GM23338 (cell line): Measurements from ENCODE around the gene NPVF. TPM values are rescaled to one million over a fixed set of nuclear protein-coding genes. Genes with fewer than 3 reads are reported as not detected.

Experiments used
- ATAC-seq: fragments of 200-7000 bp; cut with Tn5 transposase; 3 replicates; pipeline ENCODE4 v1.9.1; 2020
- DNase-seq: peaks from one replicate; pipeline ENCODE4 v3.0.0-alpha.2; 2015; ENCODE audit warnings: low spot score
- H2AFZ ChIP-seq: fragments of 200-600 bp; sonication (generic); 2 replicates; pipeline ENCODE4 v1.8.0; 2016; ENCODE audit warnings: antibody characterized with exemption, mild to moderate bottlenecking, moderate library complexity
- H3F3A ChIP-seq: fragments of 200-600 bp; sonication (generic); replicated peaks from 2 replicates; pipeline ENCODE4 v1.8.0; 2017; ENCODE audit warnings: antibody characterized with exemption, mixed run types, low read depth
- H3K27ac ChIP-seq: fragments of 200-600 bp; sonication (generic); 2 replicates; pipeline ENCODE4 v1.6.1; 2016; ENCODE audit warnings: low read depth
- H3K27me3 ChIP-seq: fragments of 200-600 bp; sonication (generic); 2 replicates; pipeline ENCODE4 v1.8.0; 2016; ENCODE audit warnings: mild to moderate bottlenecking, mixed run types, moderate library complexity; ENCODE audit not compliant: insufficient read depth
- H3K36me3 ChIP-seq: fragments of 200-600 bp; sonication (generic); 2 replicates; pipeline ENCODE4 v1.8.0; 2016; ENCODE audit warnings: mild to moderate bottlenecking; ENCODE audit not compliant: insufficient read depth
- H3K4me1 ChIP-seq: fragments of 200-600 bp; sonication (generic); 2 replicates; pipeline ENCODE4 v1.8.0; 2016; ENCODE audit warnings: mild to moderate bottlenecking, moderate library complexity; ENCODE audit not compliant: insufficient read depth
- H3K4me2 ChIP-seq: fragments of 200-600 bp; sonication (generic); 2 replicates; pipeline ENCODE4 v1.7.1; 2017; ENCODE audit warnings: mixed run types
- H3K4me3 ChIP-seq: fragments of 200-600 bp; sonication (generic); 2 replicates; pipeline ENCODE4 v1.6.1; 2016; ENCODE audit warnings: mixed run types
- H3K79me2 ChIP-seq: fragments of 200-600 bp; sonication (generic); replicated peaks from 2 replicates; pipeline ENCODE4 v1.8.0; 2017; ENCODE audit warnings: mild to moderate bottlenecking; ENCODE audit not compliant: insufficient read depth
- H3K9me2 ChIP-seq: fragments of 200-600 bp; sonication (generic); 2 replicates; pipeline ENCODE4 v1.8.0; 2017; ENCODE audit not compliant: insufficient read depth
- H4K20me1 ChIP-seq: fragments of 200-600 bp; sonication (generic); replicated peaks from 2 replicates; pipeline ENCODE4 v1.8.0; 2017; ENCODE audit warnings: mild to moderate bottlenecking; ENCODE audit not compliant: insufficient read depth
- H3K27ac Mint-ChIP-seq: 2 replicates; pipeline ENCODE4 v1.8.0; 2020; ENCODE audit warnings: inconsistent platforms, mild to moderate bottlenecking, moderate library complexity, mixed read lengths
- H3K27me3 Mint-ChIP-seq: 3 replicates; pipeline ENCODE4 v1.8.0; 2022; ENCODE audit warnings: low read depth, mild to moderate bottlenecking, moderate library complexity, mixed read lengths, inconsistent platforms; ENCODE audit not compliant: insufficient read depth, poor library complexity
- H3K36me3 Mint-ChIP-seq: 3 replicates; pipeline ENCODE4 v1.8.0; 2021; ENCODE audit warnings: low read depth, mild to moderate bottlenecking, inconsistent platforms, moderate library complexity, mixed read lengths
- H3K4me1 Mint-ChIP-seq: 3 replicates; pipeline ENCODE4 v1.8.0; 2020; ENCODE audit warnings: mild to moderate bottlenecking, inconsistent platforms, mixed read lengths
- H3K4me3 Mint-ChIP-seq: 3 replicates; pipeline ENCODE4 v1.8.0; 2021; ENCODE audit warnings: moderate library complexity, mild to moderate bottlenecking, inconsistent platforms, mixed read lengths
- H3K9me3 Mint-ChIP-seq: 3 replicates; pipeline ENCODE4 v1.8.0; 2020; ENCODE audit warnings: moderate library complexity, mild to moderate bottlenecking, inconsistent platforms, mixed read lengths
- CREB1 ChIP-seq: fragments of 250-450 bp; sonication (Bioruptor Pico); IDR thresholded peaks from 2 replicates; pipeline ENCODE4 v1.5.0; 2020; ENCODE audit warnings: low read depth, mild to moderate bottlenecking, moderate library complexity
- ETS1 ChIP-seq: IDR thresholded peaks from 2 replicates; pipeline ENCODE4 v1.6.1; 2016; ENCODE audit warnings: antibody characterized with exemption
- NANOG ChIP-seq: IDR thresholded peaks from 2 replicates; pipeline ENCODE4 v1.6.1; 2016; ENCODE audit warnings: antibody characterized with exemption, borderline replicate concordance
- POLR2AphosphoS5 ChIP-seq: IDR thresholded peaks from 2 replicates; pipeline ENCODE4 v1.6.1; 2016; ENCODE audit warnings: antibody characterized with exemption, low read depth
- ZNF114 ChIP-seq: fragments of 250-450 bp; sonication (Bioruptor Pico); IDR thresholded peaks from 2 replicates; pipeline ENCODE4 v1.5.0; 2020; ENCODE audit warnings: mild to moderate bottlenecking, moderate library complexity
- ZNF331 ChIP-seq: fragments of 250-450 bp; sonication (Bioruptor Pico); IDR thresholded peaks from 2 replicates; pipeline ENCODE4 v1.5.0; 2020; ENCODE audit warnings: low read depth, mild to moderate bottlenecking, moderate library complexity
- polyA plus RNA-seq: library from polyadenylated mRNA; unstranded; fragments of >200 nt; fragmentation: Nextera tagmentation; extraction: Ambion mirVana; gene quantifications from 2 replicates; pipeline ENCODE4 v1.2.1, GENCODE V29; 2016
- total RNA-seq: library from RNA; depleted of rRNA; stranded (reverse); fragments of >200 nt; shearing (Covaris generic); gene quantifications from 2 replicates; pipeline ENCODE4 v1.2.3, GENCODE V29; 2014
- TF ChIP-seq, protein P1 (sequence below), 2 experiments: fragments of 200-600 bp in 1 of 2; sonication (generic) in 1 of 2; conservative IDR thresholded peaks; 2 replicates each; pipeline versions ENCODE4 v1.5.1 to v1.6.1; 2016 to 2017; ENCODE audit warnings: antibody characterized with exemption in 2 of 2, low read depth in 2 of 2, mild to moderate bottlenecking in 2 of 2, moderate library complexity in 1 of 2
- TF ChIP-seq, protein P2 (sequence below): fragments of 250-450 bp; sonication (Bioruptor Pico); IDR thresholded peaks from 2 replicates; pipeline ENCODE4 v1.5.0; 2020; ENCODE audit warnings: mild to moderate bottlenecking, moderate library complexity

Gene NPVF
- total and polyA plus RNA-seq, 2 experiments from 2014 or later: not detected

- Histone ChIP-seq H3K4me1 (peaks cover 4% of the 10 kb centered on the region; the same call in 1 of the 2 replicates), H3K4me2 (peak overlapping the region; percentile 94), H3K36me3 (no peaks in the 10 kb centered on the region), H3K27ac (peak overlapping the region; percentile 42; the same call in 1 of the 2 replicates), H3K9me2 (peaks cover 3% of the 10 kb centered on the region; the same call in 1 of the 2 replicates), H3F3A (0 out of 2 replicates have a peak, but pooled peaks cover 2% of the 10 kb centered on the region), H3K27me3 (peaks cover 19% of the 10 kb centered on the region), H3K4me3 (peak overlapping the region; percentile 96), H2AFZ (peak overlapping the region; percentile 98), H4K20me1 (no peaks in the 10 kb centered on the region; the same call in 1 of the 2 replicates), H3K79me2 (no peaks in the 10 kb centered on the region)
- Mint-ChIP-seq H3K27ac (no peak overlapping the region), H3K9me3 (no peaks in the 10 kb centered on the region), H3K4me3 (peak overlapping the region; percentile 80), H3K36me3 (no peaks in the 10 kb centered on the region), H3K27me3 (peaks cover 14% of the 10 kb centered on the region), H3K4me1 (peaks cover 15% of the 10 kb centered on the region; the same call in 2 of the 3 replicates)
- DNase-seq: peak; percentile 95
- peak; percentile 91 for ATAC-seq
- TF ChIP-seq, protein P1, sequence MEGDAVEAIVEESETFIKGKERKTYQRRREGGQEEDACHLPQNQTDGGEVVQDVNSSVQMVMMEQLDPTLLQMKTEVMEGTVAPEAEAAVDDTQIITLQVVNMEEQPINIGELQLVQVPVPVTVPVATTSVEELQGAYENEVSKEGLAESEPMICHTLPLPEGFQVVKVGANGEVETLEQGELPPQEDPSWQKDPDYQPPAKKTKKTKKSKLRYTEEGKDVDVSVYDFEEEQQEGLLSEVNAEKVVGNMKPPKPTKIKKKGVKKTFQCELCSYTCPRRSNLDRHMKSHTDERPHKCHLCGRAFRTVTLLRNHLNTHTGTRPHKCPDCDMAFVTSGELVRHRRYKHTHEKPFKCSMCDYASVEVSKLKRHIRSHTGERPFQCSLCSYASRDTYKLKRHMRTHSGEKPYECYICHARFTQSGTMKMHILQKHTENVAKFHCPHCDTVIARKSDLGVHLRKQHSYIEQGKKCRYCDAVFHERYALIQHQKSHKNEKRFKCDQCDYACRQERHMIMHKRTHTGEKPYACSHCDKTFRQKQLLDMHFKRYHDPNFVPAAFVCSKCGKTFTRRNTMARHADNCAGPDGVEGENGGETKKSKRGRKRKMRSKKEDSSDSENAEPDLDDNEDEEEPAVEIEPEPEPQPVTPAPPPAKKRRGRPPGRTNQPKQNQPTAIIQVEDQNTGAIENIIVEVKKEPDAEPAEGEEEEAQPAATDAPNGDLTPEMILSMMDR (conservative IDR thresholded peaks at IDR 0.05; ENCODE audit: low read depth in 2 of 2): peak; percentile 59 to 87
- TF ChIP-seq ETS1 (no peak), ZNF114 (CRISPR knock-in tag) (no peak), POLR2AphosphoS5 (peak; percentile 82), CREB1 (peak; percentile 55; the same call in 1 of the 2 replicates), NANOG (no peak), ZNF331 (no peak)
- TF ChIP-seq, protein P2, sequence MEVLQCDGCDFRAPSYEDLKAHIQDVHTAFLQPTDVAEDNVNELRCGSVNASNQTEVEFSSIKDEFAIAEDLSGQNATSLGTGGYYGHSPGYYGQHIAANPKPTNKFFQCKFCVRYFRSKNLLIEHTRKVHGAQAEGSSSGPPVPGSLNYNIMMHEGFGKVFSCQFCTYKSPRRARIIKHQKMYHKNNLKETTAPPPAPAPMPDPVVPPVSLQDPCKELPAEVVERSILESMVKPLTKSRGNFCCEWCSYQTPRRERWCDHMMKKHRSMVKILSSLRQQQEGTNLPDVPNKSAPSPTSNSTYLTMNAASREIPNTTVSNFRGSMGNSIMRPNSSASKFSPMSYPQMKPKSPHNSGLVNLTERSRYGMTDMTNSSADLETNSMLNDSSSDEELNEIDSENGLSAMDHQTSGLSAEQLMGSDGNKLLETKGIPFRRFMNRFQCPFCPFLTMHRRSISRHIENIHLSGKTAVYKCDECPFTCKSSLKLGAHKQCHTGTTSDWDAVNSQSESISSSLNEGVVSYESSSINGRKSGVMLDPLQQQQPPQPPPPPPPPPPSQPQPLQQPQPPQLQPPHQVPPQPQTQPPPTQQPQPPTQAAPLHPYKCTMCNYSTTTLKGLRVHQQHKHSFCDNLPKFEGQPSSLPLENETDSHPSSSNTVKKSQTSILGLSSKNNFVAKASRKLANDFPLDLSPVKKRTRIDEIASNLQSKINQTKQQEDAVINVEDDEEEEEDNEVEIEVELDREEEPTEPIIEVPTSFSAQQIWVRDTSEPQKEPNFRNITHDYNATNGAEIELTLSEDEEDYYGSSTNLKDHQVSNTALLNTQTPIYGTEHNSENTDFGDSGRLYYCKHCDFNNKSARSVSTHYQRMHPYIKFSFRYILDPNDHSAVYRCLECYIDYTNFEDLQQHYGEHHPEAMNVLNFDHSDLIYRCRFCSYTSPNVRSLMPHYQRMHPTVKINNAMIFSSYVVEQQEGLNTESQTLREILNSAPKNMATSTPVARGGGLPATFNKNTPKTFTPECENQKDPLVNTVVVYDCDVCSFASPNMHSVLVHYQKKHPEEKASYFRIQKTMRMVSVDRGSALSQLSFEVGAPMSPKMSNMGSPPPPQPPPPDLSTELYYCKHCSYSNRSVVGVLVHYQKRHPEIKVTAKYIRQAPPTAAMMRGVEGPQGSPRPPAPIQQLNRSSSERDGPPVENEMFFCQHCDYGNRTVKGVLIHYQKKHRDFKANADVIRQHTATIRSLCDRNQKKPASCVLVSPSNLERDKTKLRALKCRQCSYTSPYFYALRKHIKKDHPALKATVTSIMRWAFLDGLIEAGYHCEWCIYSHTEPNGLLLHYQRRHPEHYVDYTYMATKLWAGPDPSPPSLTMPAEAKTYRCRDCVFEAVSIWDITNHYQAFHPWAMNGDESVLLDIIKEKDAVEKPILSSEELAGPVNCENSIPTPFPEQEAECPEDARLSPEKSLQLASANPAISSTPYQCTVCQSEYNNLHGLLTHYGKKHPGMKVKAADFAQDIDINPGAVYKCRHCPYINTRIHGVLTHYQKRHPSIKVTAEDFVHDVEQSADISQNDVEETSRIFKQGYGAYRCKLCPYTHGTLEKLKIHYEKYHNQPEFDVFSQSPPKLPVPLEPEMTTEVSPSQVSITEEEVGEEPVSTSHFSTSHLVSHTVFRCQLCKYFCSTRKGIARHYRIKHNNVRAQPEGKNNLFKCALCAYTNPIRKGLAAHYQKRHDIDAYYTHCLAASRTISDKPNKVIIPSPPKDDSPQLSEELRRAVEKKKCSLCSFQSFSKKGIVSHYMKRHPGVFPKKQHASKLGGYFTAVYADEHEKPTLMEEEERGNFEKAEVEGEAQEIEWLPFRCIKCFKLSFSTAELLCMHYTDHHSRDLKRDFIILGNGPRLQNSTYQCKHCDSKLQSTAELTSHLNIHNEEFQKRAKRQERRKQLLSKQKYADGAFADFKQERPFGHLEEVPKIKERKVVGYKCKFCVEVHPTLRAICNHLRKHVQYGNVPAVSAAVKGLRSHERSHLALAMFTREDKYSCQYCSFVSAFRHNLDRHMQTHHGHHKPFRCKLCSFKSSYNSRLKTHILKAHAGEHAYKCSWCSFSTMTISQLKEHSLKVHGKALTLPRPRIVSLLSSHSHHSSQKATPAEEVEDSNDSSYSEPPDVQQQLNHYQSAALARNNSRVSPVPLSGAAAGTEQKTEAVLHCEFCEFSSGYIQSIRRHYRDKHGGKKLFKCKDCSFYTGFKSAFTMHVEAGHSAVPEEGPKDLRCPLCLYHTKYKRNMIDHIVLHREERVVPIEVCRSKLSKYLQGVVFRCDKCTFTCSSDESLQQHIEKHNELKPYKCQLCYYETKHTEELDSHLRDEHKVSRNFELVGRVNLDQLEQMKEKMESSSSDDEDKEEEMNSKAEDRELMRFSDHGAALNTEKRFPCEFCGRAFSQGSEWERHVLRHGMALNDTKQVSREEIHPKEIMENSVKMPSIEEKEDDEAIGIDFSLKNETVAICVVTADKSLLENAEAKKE (CRISPR knock-in tag): no peak
Observed at GRCh38 chr7:25179771-25180591, 48.3 kb downstream of the NPVF start.
